ENCODE results near the gene GCNT2.

GRCh38 chr6:10615675-10616074, 94.5 kb downstream of the GCNT2 start:
- TF ChIP-seq CTCF (IDR thresholded peaks at IDR 0.05) = no peak
- no peak for TF ChIP-seq EP300 (IDR thresholded peaks at IDR 0.05)

Data from upper lobe of left lung (tissue), 4 donors.